Stimulated activated CD8-positive, alpha-beta memory T cell treated with anti-CD3 and anti-CD28 coated beads, Interleukin-12 subunit alpha, Interleukin-12 subunit beta, amount 100 ng/mL, for 24 hours (primary cell): ENCODE measurements around the gene NRXN3.

Source experiments
- DNase-seq: peaks from one replicate; pipeline ENCODE4 v3.0.0-alpha.2; 2020; ENCODE audit errors: extremely low read depth

The NRXN3 gene

GRCh38 chr14:79516009-79516408, 1345.8 kb downstream of the NRXN3 start:
- DNase-seq: no peak

GRCh38 chr14:79525416-79525815, 1355.2 kb downstream of the NRXN3 start:
- DNase-seq: no peak

- no peak for DNase-seq
Measured at GRCh38 chr14:79528828-79529416, 1358.7 kb downstream of the NRXN3 start.

- no peak for DNase-seq
Measured at GRCh38 chr14:79530555-79530954, 1360.4 kb downstream of the NRXN3 start.

GRCh38 chr14:79534703-79535353, 1364.7 kb downstream of the NRXN3 start:
- no peak for DNase-seq

GRCh38 chr14:79540394-79540793, 1370.2 kb downstream of the NRXN3 start:
- no peak for DNase-seq

- DNase-seq: no peak
Measured at GRCh38 chr14:79542121-79542520, 1371.9 kb downstream of the NRXN3 start.

GRCh38 chr14:79543348-79543747, 1373.2 kb downstream of the NRXN3 start:
- no peak for DNase-seq

- DNase-seq: no peak
Measured at GRCh38 chr14:79543967-79544697, 1374.0 kb downstream of the NRXN3 start.

GRCh38 chr14:79544698-79545070, 1374.5 kb downstream of the NRXN3 start:
- no peak for DNase-seq

GRCh38 chr14:79548836-79549235, 1378.7 kb downstream of the NRXN3 start:
- DNase-seq: no peak

GRCh38 chr14:79549515-79549914, 1379.3 kb downstream of the NRXN3 start:
- no peak for DNase-seq

- DNase-seq: no peak
Measured at GRCh38 chr14:79551523-79551922, 1381.3 kb downstream of the NRXN3 start.

GRCh38 chr14:79552778-79553177, 1382.6 kb downstream of the NRXN3 start:
- DNase-seq: no peak

- no peak for DNase-seq
Measured at GRCh38 chr14:79554816-79555215, 1384.6 kb downstream of the NRXN3 start.

GRCh38 chr14:79555429-79555828, 1385.3 kb downstream of the NRXN3 start:
- DNase-seq: no peak

GRCh38 chr14:79557309-79557708, 1387.1 kb downstream of the NRXN3 start:
- no peak for DNase-seq

- DNase-seq: no peak
Measured at GRCh38 chr14:79562185-79562584, 1392.0 kb downstream of the NRXN3 start.

- no peak for DNase-seq
Measured at GRCh38 chr14:79564371-79564770, 1394.2 kb downstream of the NRXN3 start.

- no peak for DNase-seq
Measured at GRCh38 chr14:79567306-79567705, 1397.1 kb downstream of the NRXN3 start.

GRCh38 chr14:79568594-79568993, 1398.4 kb downstream of the NRXN3 start:
- no peak for DNase-seq

GRCh38 chr14:79569072-79569471, 1398.9 kb downstream of the NRXN3 start:
- no peak for DNase-seq

GRCh38 chr14:79570648-79571047, 1400.5 kb downstream of the NRXN3 start:
- DNase-seq: no peak
